ENCODE data around the gene SMIM10.
"Not testable (repeated sequence)": the region's sequence is repeated elsewhere in the genome, so short reads cannot be mapped to it uniquely, and the experiment has no call there.

The SMIM10 gene

GRCh38 chrX:135015523-135016245 lies 24.9 kb downstream of the SMIM10 start:
- H3K27ac ChIP-seq: no peak overlapping the region
- H3K9me3 ChIP-seq (ENCODE audit: severe bottlenecking): no peaks in the 10 kb centered on the region
- no peak overlapping the region for H3K4me3 ChIP-seq (ENCODE audit: low read depth, low read length)
- H3K27me3 ChIP-seq (ENCODE audit: insufficient read depth, low read depth, severe bottlenecking): no peaks in the 10 kb centered on the region
- no peak for TF ChIP-seq CTCF (IDR thresholded peaks at IDR 0.05; ENCODE audit: low read depth, low read length)
- no peak for DNase-seq
- no peaks in the 10 kb centered on the region for H3K36me3 ChIP-seq

DNA sequence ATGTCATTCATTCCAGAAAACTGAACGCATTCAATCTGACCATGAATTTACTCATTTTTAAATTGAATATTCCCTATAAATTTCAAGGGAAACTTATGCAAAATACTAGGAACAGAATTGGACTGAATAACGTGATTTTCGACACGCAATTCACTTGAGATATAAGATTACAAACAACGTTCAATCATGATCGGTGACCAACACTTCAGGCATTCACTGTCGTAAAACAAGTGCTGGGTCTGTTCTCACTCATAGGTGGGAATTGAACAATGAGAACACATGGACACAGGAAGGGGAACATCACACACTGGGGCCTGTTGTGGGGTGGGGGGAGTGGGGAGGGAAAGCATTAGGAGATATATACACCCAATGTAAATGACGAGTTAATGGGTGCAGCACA lies 29.1 kb downstream of the SMIM10 start:
- H3K36me3 ChIP-seq; H3K27ac ChIP-seq; H3K4me3 ChIP-seq (ENCODE audit: low read depth, low read length); H3K27me3 ChIP-seq (ENCODE audit: insufficient read depth, low read depth, severe bottlenecking); H3K9me3 ChIP-seq (ENCODE audit: severe bottlenecking); DNase-seq: not testable (repeated sequence)

- H3K9me3 ChIP-seq (ENCODE audit: severe bottlenecking); H3K27ac ChIP-seq; H3K4me3 ChIP-seq (ENCODE audit: low read depth, low read length); DNase-seq; H3K36me3 ChIP-seq; H3K27me3 ChIP-seq (ENCODE audit: insufficient read depth, low read depth, severe bottlenecking): not testable (repeated sequence)
Observed at GRCh38 chrX:135023791-135024190, 33.0 kb downstream of the SMIM10 start.

GRCh38 chrX:135024526-135024925 lies 33.7 kb downstream of the SMIM10 start:
- Histone ChIP-seq H3K36me3 (no peaks in the 10 kb centered on the region), H3K4me3 (ENCODE audit: low read depth, low read length) (no peak overlapping the region), H3K27ac (no peak overlapping the region), H3K9me3 (ENCODE audit: severe bottlenecking) (no peaks in the 10 kb centered on the region), H3K27me3 (ENCODE audit: insufficient read depth, low read depth, severe bottlenecking) (peaks cover 4% of the 10 kb centered on the region)
- no peak for TF ChIP-seq CTCF (IDR thresholded peaks at IDR 0.05; ENCODE audit: low read depth, low read length)
- DNase-seq: no peak

DNA sequence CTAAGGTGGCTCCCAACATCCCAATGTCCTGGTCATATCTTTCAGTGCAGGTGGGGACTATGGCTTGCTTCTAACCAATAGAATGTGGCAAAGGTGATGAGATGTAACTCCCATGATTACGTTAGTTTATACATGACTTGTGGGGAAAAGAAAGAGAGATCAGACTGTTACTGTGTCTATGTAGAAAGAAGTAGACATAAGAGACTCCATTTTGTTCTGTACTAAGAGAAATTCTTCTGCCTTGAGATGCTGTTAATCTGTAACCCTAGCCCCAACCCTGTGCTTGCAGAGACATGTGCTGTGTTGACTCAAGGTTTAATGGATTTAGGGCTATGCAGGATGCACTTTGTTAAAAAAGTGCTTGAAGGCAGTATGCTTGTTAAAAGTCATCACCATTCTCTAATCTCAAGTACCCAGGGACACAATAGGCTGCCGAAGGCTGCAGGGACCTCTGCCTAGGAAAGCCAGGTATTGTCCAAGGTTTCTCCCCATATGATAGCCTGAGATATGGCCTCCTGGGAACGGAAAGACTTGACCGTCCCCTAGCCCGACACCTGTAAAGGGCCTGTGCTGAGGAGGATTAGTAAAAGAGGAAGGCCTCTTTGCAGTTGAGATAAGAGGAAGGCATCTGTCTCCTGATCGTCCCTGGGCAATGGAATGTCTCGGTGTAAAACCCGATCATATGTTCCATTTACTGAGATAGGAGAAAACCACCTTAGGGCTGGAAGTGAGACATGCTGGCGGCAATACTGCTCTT lies 39.6 kb downstream of the SMIM10 start:
- DNase-seq; H3K4me3 ChIP-seq (ENCODE audit: low read depth, low read length); H3K27ac ChIP-seq; H3K27me3 ChIP-seq (ENCODE audit: insufficient read depth, low read depth, severe bottlenecking); H3K9me3 ChIP-seq (ENCODE audit: severe bottlenecking); H3K36me3 ChIP-seq: not testable (repeated sequence)

DNA sequence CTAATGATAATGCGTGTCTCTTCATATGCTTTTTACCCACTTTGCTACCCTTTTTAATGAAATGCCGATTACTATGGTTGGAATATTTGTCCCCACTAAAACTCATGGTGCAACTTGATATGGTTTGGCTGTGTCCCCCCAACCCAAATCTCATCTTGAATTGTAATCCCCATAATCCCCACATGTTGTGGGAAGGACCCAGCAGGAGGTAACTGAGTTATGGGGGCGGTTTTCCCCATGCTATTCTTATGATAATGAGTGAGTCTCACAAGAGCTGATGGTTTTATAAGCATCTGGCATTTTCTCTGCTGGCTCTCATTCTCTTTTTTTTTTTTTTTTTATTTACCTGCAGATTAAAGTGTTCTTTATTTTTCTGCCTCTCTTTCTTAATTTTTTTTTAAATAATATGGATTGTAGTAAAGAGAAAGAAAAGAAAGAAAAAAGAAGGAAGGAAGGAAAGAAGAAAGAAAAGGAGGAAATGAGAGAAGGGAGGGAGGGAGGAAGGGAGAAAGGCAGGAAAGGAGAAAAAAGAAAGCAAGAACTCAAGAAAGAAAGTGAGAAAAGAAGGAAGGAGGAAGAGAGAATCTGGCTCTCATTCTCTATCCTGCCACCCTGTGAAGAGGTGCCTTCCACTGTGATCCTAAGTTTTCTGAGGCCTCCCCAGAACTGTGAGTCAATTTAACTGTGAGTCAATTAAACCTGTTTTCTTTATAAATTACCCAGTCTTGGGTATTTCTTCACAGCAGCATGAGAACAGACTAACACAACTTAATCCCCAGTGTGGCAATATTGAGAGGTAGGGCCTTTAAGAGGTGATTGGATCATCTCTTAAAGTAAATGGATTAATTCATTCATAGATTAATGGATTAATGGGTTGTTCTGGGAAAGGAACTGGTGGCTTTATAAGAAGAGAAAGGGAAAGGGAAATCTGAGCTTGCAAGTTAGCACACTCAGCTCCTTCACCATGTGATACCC lies 50.6 kb downstream of the SMIM10 start:
- not testable (repeated sequence) for H3K4me3 ChIP-seq (ENCODE audit: low read depth, low read length); H3K27me3 ChIP-seq (ENCODE audit: insufficient read depth, low read depth, severe bottlenecking); H3K27ac ChIP-seq; H3K36me3 ChIP-seq; H3K9me3 ChIP-seq (ENCODE audit: severe bottlenecking); DNase-seq

Measured in WERI-Rb-1 (cell line).